COLO668 (cell line): ENCODE measurements around the gene CLEC10A.
"Not testable (repeated sequence)": the region's sequence is repeated elsewhere in the genome, so short reads cannot be mapped to it uniquely, and the experiment has no call there.

Source experiments
- DNase-seq: peaks from one replicate; lab custom pipeline; 2025; ENCODE audit not compliant: unreplicated experiment; lab: John Stamatoyannopoulos, UW

CLEC10A gene

GRCh38 chr17:7108981-7109380 lies 28.9 kb upstream of the CLEC10A start:
- no peak for DNase-seq

GRCh38 chr17:7108560-7108925 lies 28.5 kb upstream of the CLEC10A start:
- DNase-seq: no peak

DNA sequence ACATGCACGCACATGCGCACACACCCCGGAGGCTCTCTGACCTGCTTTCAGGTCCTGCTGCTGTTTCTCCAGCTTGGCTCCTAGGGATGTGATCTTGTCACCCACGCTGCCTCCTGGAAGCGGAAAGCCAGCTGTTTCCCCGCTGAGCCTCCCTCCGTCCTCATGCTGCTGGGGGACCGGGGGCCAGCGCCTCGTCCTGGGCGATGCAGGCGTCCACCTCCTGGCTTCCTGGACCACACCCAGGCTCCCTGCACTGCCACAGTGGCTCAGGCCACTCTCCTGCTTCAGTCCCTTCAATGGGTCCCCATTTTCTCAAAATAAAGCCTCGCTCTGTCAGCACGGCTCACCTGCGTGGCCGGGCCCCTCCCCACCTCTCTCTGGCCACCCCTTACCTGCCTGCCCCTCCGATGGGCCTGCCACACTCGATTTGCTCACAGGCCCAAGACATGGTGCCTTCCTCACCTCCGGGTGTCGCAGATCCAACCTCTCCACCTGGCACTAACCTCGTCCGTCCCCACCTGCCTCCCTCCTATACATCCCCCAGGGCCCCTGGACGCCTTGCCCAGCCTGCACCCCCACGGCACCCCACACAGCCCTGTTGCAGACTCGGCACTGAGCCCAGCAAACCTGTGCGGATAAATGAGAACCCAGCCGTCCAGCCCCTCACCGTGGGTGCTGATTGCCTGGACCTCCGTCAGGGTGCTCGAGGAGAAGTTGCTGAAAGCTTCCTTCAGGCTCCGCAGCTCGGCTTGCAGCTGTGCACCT lies 27.9 kb upstream of the CLEC10A start:
- no peak for DNase-seq

GRCh38 chr17:7107012-7107754 lies 27.1 kb upstream of the CLEC10A start:
- DNase-seq: peak; percentile 88

- no peak for DNase-seq
These were observed 22.4 kb upstream of the CLEC10A start for GRCh38 chr17:7102421-7102820.

DNA sequence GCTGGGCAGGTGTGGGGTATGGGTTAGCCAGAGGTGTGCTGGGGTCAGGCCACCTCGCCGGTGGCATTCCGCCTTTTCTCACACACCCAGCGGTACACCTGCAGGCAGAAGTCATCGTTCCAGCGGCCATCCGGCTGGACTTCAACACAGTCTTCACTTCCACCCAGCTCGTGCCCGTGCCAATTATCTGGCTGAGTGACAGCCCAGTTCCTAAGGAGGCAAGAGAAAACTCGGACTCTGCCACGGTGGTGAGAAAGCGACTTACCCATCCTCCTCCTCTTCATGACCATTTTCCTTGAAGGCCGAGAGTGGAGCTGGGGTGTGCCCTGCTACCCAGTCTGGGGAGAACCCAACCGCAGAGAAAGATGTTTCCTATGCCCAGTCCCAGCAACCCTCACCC lies 21.5 kb upstream of the CLEC10A start:
- no peak for DNase-seq

- not testable (repeated sequence) for DNase-seq
These were observed 20.8 kb upstream of the CLEC10A start for GRCh38 chr17:7100641-7101379.

DNA sequence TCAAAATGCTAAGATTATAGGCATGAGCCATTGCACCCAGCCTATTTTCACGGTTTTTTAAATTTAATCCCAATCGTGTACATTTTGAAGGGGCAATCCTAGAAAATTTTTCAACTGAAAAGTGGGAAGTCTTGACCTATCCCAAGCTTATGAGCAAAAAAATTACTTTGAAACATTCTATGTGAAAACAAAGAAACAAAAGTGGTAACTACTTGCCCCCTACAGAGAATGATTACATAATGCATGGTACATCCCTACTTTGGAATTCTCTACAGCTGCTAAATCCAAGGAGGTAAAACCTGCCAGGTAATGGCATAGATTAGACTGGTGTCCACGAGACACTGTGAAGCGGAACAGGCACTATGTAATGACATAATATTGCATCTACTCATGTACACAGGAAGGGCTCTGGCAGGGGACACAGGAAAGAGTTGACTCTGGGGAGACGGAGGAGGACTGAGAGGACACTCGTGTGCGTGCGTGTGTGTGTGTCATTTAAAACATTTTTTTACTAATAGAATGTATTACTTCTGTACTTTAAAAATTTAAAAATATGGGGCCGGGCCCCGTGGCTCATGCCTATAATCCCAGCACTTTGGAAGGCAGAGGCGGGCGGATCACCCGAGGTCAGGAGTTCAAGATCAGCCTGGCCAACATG lies 18.9 kb upstream of the CLEC10A start:
- no peak for DNase-seq

GRCh38 chr17:7097940-7098339 lies 17.9 kb upstream of the CLEC10A start:
- no peak for DNase-seq

- no peak for DNase-seq
These were observed 15.6 kb upstream of the CLEC10A start for GRCh38 chr17:7095625-7096024.

GRCh38 chr17:7094652-7095019 lies 14.6 kb upstream of the CLEC10A start:
- DNase-seq: no peak

DNA sequence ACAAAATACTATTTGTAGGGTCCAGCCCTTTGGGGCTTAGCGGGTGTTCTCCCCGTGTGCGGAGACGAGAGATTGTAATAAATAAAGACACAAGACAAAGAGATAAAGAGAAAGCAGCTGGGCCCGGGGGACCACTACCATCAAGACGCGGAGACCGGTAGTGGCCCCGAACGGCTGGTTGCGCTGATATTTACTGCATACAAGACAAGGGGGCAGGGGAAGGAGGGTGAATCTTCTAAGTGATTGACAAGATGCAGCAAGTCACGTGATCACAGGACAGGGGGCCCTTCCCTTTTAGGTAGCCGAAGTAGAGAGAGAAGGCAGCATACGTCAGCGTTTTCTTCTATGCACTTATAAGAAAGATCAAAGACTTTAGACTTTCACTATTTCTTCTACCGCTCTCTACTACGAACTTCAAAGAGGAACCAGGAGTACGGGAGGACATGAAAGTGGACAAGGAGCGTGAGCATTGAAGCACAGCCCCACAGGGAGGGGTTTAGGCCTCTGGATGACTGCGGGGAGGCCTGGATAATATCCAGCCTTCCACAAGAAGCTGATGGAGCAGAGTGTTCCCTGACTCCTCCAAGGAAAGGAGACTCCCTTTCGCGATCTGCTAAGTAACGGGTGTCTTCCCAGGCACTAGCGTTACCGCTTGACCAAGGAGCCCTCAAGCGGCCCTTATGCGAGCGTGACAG lies 11.4 kb upstream of the CLEC10A start:
- DNase-seq: not testable (repeated sequence)

- DNase-seq: not testable (repeated sequence)
These were observed 9.5 kb upstream of the CLEC10A start for GRCh38 chr17:7089570-7089969.

DNA sequence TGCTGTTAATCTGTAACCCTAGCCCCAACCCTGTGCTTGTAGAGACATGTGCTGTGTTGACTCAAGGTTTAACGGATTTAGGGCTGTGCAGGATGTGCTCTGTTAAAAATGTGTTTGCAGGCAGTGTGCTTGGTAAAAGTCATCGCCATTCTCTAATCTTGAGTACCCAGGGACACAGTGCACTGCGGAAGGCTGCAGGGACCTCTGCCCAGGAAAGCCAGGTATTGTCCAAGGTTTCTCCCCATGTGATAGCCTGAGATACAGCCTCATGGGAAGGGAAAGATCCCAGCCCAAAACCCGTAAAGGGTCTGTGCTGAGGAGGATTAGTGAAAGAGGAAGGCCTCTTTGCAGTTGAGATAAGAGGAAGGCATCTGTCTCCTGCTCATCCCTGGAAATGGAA lies 8.4 kb upstream of the CLEC10A start:
- DNase-seq: not testable (repeated sequence)

DNA sequence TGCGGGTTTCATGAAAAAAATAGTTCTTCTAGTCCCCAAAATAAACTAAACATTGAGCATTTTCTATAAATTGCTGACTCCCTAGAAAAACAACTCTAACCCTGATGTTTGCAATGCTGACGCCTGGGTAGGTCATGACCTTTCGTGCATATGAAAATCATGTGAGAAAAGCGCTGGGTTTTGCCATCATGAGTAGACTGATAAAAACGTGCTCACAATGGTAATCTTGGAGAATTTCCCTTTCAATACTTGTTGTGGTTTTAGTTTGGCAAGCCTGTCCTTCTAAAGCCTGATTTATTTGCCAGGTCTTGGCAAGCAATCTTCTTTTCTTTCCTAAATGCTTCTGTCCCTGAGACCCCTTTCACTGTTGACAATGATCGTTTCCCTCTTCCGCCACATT lies 4.0 kb upstream of the CLEC10A start:
- no peak for DNase-seq

DNA sequence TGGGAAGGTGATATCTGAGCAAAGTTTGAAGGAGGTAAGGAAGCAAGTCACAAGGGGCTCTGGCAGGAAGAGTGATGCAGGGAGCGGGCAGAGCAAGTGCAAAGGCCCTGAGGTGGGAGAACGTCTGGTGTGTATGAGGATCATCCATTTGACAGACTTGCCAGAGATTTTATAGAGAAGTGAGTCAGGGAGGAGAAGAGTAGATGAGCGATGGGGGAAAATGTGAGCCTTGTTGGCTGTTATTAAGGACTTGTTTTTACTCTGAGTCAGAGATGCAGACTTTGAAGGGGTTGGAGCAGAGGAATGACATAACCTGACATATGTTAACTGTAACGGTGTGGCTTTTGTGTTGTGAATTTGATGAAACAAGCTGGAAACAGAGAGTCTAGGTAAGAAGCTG lies 3.5 kb upstream of the CLEC10A start:
- no peak for DNase-seq

DNA sequence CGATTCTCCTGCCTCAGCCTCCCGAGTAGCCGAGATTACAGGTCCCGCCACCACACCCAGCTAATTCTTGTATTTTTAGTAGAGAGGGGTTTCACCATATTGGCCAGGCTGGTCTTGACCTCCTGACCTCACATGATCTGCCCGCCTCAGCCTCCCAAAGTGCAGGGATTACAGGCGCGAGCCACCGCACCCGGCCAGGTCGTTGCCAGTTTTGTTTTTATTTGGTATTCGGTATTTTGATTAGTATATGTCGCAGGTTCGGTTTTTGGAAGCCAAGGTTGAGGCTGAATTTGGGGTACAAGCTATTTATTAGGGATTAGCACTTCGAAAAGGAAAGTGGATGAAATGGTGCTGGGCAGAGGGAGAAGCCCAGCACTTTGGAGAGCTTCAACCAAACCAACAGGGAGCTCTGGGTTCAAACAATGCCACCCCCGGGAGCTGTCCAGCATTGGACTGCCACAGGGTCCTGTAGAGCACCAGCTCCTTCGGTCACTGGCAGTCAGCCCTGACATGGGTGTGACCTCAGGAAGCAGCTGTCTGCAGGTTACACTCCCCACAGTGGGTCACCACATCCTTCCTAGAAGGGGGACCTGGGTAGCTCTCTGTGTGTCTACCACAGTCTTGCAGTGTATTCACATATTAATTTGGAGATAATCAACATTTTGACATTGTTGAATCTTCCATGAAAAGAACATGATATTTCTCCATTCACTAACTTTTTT lies 1.5 kb upstream of the CLEC10A start:
- DNase-seq: no peak

DNA sequence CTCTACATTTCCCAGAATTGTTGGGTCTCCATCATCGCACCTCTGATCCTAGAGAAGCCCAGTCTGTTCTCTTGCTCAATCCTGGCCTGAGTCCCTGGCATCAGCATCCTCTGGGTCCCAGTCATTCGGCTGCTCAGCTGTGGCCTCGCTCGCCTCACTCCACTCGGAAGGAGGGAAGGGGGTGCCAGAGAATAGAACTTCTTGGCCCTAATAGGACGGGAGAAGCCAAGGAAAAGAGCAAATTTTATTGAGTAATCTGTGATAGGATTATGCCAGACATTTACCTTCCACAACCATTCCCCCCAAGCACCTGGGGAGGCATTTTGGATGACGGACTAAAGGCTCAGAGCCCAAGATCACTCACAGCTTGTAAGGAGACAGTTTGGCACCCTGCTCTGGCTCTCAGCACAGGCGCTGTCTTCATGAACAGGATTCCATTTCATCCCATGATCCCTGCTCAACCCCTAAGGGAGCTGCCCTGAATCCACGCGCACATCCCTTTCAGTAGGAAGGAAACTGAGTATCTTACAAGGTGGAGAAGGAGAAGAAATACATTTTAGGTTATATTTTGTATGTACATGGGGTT lies 498 bp upstream of the CLEC10A start:
- DNase-seq: no peak

GRCh38 chr17:7078711-7079110 lies 1.3 kb downstream of the CLEC10A start:
- DNase-seq: no peak
